H1 (cell line): ENCODE measurements around the gene SLC7A7. TPM values are rescaled to one million over a fixed set of nuclear protein-coding genes. Genes with fewer than 3 reads are reported as not detected.

Experiments used
- CTCF ChIA-PET: fragments of 300-600 bp; sonication (Branson Sonifier 250); formaldehyde crosslinking; loops from one replicate; lab custom pipeline; 2021; ENCODE audit not compliant: partially characterized antibody; lab: Charles Lee
- POLR2A ChIA-PET: fragments of 300-600 bp; sonication (Branson Sonifier 250); formaldehyde crosslinking; loops from one replicate; lab custom pipeline; 2021; ENCODE audit warnings: inconsistent platforms; ENCODE audit not compliant: partially characterized antibody; lab: Charles Lee
- DNase-seq, 2 experiments: peaks; one replicate each; pipeline versions ENCODE4 v3.0.0 to v3.0.0-alpha.2; 2010 to 2022; ENCODE audit warnings: low spot score in 2 of 2, low read depth in 1 of 2, mixed read lengths in 1 of 2
- FAIRE-seq: peaks from 2 replicates; lab custom pipeline; 2011; peaks lifted over from hg19 to GRCh38; lab: Jason Lieb, UNC
- H2AFZ ChIP-seq: 2 replicates; pipeline ENCODE4 v1.8.1; 2012; ENCODE audit warnings: low read length, inconsistent platforms
- H2AK5ac ChIP-seq: 2 replicates; pipeline ENCODE4 v1.6.1; 2013; ENCODE audit warnings: low read depth, low read length
- H2BK120ac ChIP-seq: replicated peaks from 2 replicates; pipeline ENCODE3; 2013; ENCODE audit warnings: low read depth, low read length, inconsistent platforms
- H2BK12ac ChIP-seq: 2 replicates; pipeline ENCODE4 v1.6.1; 2013; ENCODE audit warnings: low read depth, low read length
- H2BK15ac ChIP-seq: 2 replicates; pipeline ENCODE4 v1.6.1; 2013; ENCODE audit warnings: low read length
- H2BK20ac ChIP-seq: 2 replicates; pipeline ENCODE4 v1.6.1; 2013; ENCODE audit warnings: low read length
- H2BK5ac ChIP-seq: 2 replicates; pipeline ENCODE4 v1.6.1; 2013; ENCODE audit warnings: low read depth, low read length
- H3K14ac ChIP-seq: 2 replicates; pipeline ENCODE4 v1.6.1; 2013; ENCODE audit warnings: inconsistent platforms; ENCODE audit not compliant: insufficient read length
- H3K18ac ChIP-seq: 2 replicates; pipeline ENCODE4 v1.6.1; 2013; ENCODE audit warnings: low read length; ENCODE audit errors: extremely low read depth
- H3K23ac ChIP-seq: 2 replicates; pipeline ENCODE4 v1.6.1; 2013; ENCODE audit warnings: inconsistent platforms; ENCODE audit not compliant: insufficient read length
- H3K23me2 ChIP-seq: 2 replicates; pipeline ENCODE4 v1.6.1; 2013; ENCODE audit warnings: low read depth, low read length
- H3K27ac ChIP-seq: 2 replicates; pipeline ENCODE4 v1.6.1; 2011; ENCODE audit warnings: low read depth, low read length, inconsistent platforms
- H3K27me3 ChIP-seq, 4 experiments: replicated peaks in 1 of 4; 1 replicate in 1 of 4; 2 replicates in 3 of 4; pipeline versions ENCODE4 v1.6.1 to v1.8.1; 2011 to 2013; ENCODE audit warnings: low read length in 3 of 4, mild to moderate bottlenecking in 3 of 4, inconsistent platforms in 2 of 4, mixed read lengths in 2 of 4, moderate library complexity in 1 of 4; ENCODE audit not compliant: control insufficient read depth in 3 of 4, insufficient read depth in 3 of 4; ENCODE audit errors: extremely low read depth in 1 of 4
- H3K36me3 ChIP-seq, 4 experiments: 2 replicates each; pipeline versions ENCODE4 v1.6.1 to v1.8.1; 2011 to 2013; ENCODE audit warnings: mild to moderate bottlenecking in 4 of 4, low read length in 3 of 4, moderate library complexity in 2 of 4, control low read depth in 1 of 4, inconsistent platforms in 1 of 4; ENCODE audit not compliant: insufficient read depth in 4 of 4, control insufficient read depth in 2 of 4
- H3K4ac ChIP-seq: replicated peaks from 2 replicates; pipeline ENCODE3; 2013; ENCODE audit warnings: low read length, low read depth, mixed read lengths, inconsistent platforms; ENCODE audit not compliant: insufficient read length
- H3K4me1 ChIP-seq, 4 experiments: replicated peaks in 1 of 4; 1 replicate in 1 of 4; 2 replicates in 3 of 4; pipeline versions ENCODE4 v1.6.1 to v1.8.1; 2011 to 2013; ENCODE audit warnings: low read length in 3 of 4, inconsistent platforms in 2 of 4, mixed read lengths in 1 of 4; ENCODE audit not compliant: insufficient read depth in 4 of 4, control insufficient read depth in 3 of 4
- H3K4me2 ChIP-seq, 2 experiments: 2 replicates each; pipeline versions ENCODE4 v1.6.1 to v1.8.1; 2011 to 2013; ENCODE audit warnings: low read depth in 2 of 2, low read length in 2 of 2, control low read depth in 1 of 2, inconsistent platforms in 1 of 2, mild to moderate bottlenecking in 1 of 2; ENCODE audit not compliant: insufficient read depth in 1 of 2
- H3K4me3 ChIP-seq, 4 experiments: fragments of 200-600, 300-600 bp in 1 of 4; sonication (generic), shearing (Covaris generic), sonication (Bioruptor Twin) in 1 of 4; 2 replicates each; pipeline versions ENCODE4 v1.5.1 to v1.8.1; 2011 to 2016; ENCODE audit warnings: low read length in 4 of 4, low read depth in 3 of 4, control low read depth in 2 of 4, inconsistent platforms in 2 of 4, mild to moderate bottlenecking in 2 of 4, mixed read lengths in 1 of 4, moderate library complexity in 1 of 4; ENCODE audit not compliant: insufficient read depth in 2 of 4; ENCODE audit errors: extremely low read depth in 1 of 4
- H3K56ac ChIP-seq: replicated peaks from 2 replicates; pipeline ENCODE3; 2013; ENCODE audit warnings: low read depth, mild to moderate bottlenecking, mixed read lengths, low read length, inconsistent platforms; ENCODE audit not compliant: insufficient read length
- H3K79me1 ChIP-seq: 2 replicates; pipeline ENCODE4 v1.6.1; 2013; ENCODE audit warnings: low read depth, low read length, control low read depth
- H3K79me2 ChIP-seq, 2 experiments: 2 replicates each; pipeline versions ENCODE4 v1.6.1 to v1.8.1; 2012 to 2013; ENCODE audit warnings: low read length in 2 of 2, mild to moderate bottlenecking in 2 of 2, inconsistent platforms in 1 of 2; ENCODE audit not compliant: insufficient read depth in 2 of 2, control insufficient read depth in 1 of 2
- H3K9ac ChIP-seq, 4 experiments: replicated peaks in 1 of 4; 1 replicate in 1 of 4; 2 replicates in 3 of 4; pipeline versions ENCODE4 v1.6.1 to v1.8.1; 2011 to 2013; ENCODE audit warnings: low read depth in 3 of 4, low read length in 3 of 4, control low read depth in 2 of 4, mild to moderate bottlenecking in 2 of 4, moderate library complexity in 2 of 4, inconsistent platforms in 1 of 4; ENCODE audit errors: extremely low read depth in 1 of 4
- H3K9me3 ChIP-seq, 2 experiments: 2 replicates each; pipeline versions ENCODE4 v1.6.1 to v1.8.1; 2012 to 2013; ENCODE audit warnings: mild to moderate bottlenecking in 2 of 2, moderate library complexity in 2 of 2, control low read depth in 1 of 2, inconsistent platforms in 1 of 2, low read depth in 1 of 2, low read length in 1 of 2, mixed read lengths in 1 of 2; ENCODE audit not compliant: insufficient read depth in 2 of 2
- H4K20me1 ChIP-seq, 2 experiments: replicated peaks in 1 of 2; 2 replicates each; pipeline versions ENCODE3 to v1.8.1; 2011 to 2013; ENCODE audit warnings: inconsistent platforms in 2 of 2, low read length in 2 of 2, mild to moderate bottlenecking in 1 of 2; ENCODE audit not compliant: insufficient read depth in 2 of 2, control insufficient read depth in 1 of 2
- H4K5ac ChIP-seq: 2 replicates; pipeline ENCODE4 v1.6.1; 2013; ENCODE audit warnings: low read length, low read depth, mixed read lengths, inconsistent platforms; ENCODE audit not compliant: insufficient read length
- H4K8ac ChIP-seq: 2 replicates; pipeline ENCODE4 v1.8.0; 2013; ENCODE audit warnings: mild to moderate bottlenecking, moderate library complexity, low read length, inconsistent platforms; ENCODE audit not compliant: insufficient read depth; ENCODE audit errors: extremely low read depth
- H4K91ac ChIP-seq: replicated peaks from 2 replicates; pipeline ENCODE3; 2013; ENCODE audit warnings: low read length, mixed read lengths, inconsistent platforms; ENCODE audit not compliant: insufficient read length
- BRCA1 ChIP-seq: IDR thresholded peaks from 2 replicates; pipeline ENCODE4 v1.6.1; 2012; ENCODE audit warnings: low read depth, low read length, improper control_type of control experiment
- CBX8 ChIP-seq: fragments of 300-800, 300-1000 bp; sonication (generic); IDR thresholded peaks from 2 replicates; pipeline ENCODE4 v1.7.1; 2016; ENCODE audit warnings: low read depth, low read length, borderline replicate concordance
- CHD1 ChIP-seq: IDR thresholded peaks from 2 replicates; pipeline ENCODE4 v1.6.1; 2012; ENCODE audit warnings: low read depth, low read length, improper control_type of control experiment
- CTBP2 ChIP-seq: IDR thresholded peaks from 2 replicates; pipeline ENCODE4 v1.7.0; 2011; ENCODE audit warnings: borderline replicate concordance, mild to moderate bottlenecking, moderate library complexity, mixed read lengths, low read length; ENCODE audit not compliant: insufficient read depth, insufficient read length
- EGR1 ChIP-seq: IDR thresholded peaks from 2 replicates; pipeline ENCODE4 v1.6.1; 2011; ENCODE audit warnings: low read depth, low read length, borderline replicate concordance
- KDM4A ChIP-seq: IDR thresholded peaks from one replicate; pipeline ENCODE4 v1.7.1; 2012; ENCODE audit warnings: low read depth, mild to moderate bottlenecking, moderate library complexity, low read length, inconsistent platforms; ENCODE audit not compliant: severe bottlenecking
- KDM5A ChIP-seq: fragments of 200-600 bp; IDR thresholded peaks from 2 replicates; pipeline ENCODE4 v1.7.1; 2012; ENCODE audit warnings: mild to moderate bottlenecking, low read length, inconsistent platforms, mixed read lengths
- POLR2AphosphoS5 ChIP-seq: IDR thresholded peaks from 2 replicates; pipeline ENCODE4 v1.6.1; 2011; ENCODE audit warnings: low read depth, low read length
- RAD21 ChIP-seq, 2 experiments: IDR thresholded peaks in 1 of 2; conservative IDR thresholded peaks in 1 of 2; 2 replicates each; pipeline ENCODE4 v1.6.1; 2011; ENCODE audit warnings: low read depth in 2 of 2, low read length in 2 of 2, improper control_type of control experiment in 1 of 2, inconsistent platforms in 1 of 2, mild to moderate bottlenecking in 1 of 2, moderate library complexity in 1 of 2
- SP1 ChIP-seq: IDR thresholded peaks from 2 replicates; pipeline ENCODE4 v1.6.1; 2011; ENCODE audit warnings: low read depth, low read length
- WGBS, 2 experiments: shearing (Covaris generic) in 1 of 2; methylation state at CpG; one replicate each; pipeline versions ENCODE4 v1.1.6 to v1.1.7; 2013 to 2015; ENCODE audit warnings: low lambda C conversion rate in 2 of 2, mixed read lengths in 2 of 2, inconsistent platforms in 1 of 2, low coverage in 1 of 2, missing lambda C conversion rate in 1 of 2; ENCODE audit not compliant: insufficient replicate concordance in 2 of 2, insufficient coverage in 1 of 2, insufficient read length in 1 of 2; ENCODE audit errors: extremely low coverage in 1 of 2, missing lambda C conversion rate in 1 of 2; 5-methylcytosine and 5-hydroxymethylcytosine counted together
- polyA plus RNA-seq, 7 experiments: library from polyadenylated mRNA; depleted of rRNA in 3 of 7; stranded (reverse) in 5 of 7; unstranded in 2 of 7; fragments of >200 nt in 5 of 7; fragments of 200-250 nt in 2 of 7; gene quantifications; 1 replicate in 5 of 7; 2 replicates in 1 of 7; 4 replicates in 1 of 7; pipeline versions ENCODE4 v1.2.1 to v1.2.3, GENCODE V29; 2011 to 2013; ENCODE audit warnings: missing spikeins in 2 of 7, mixed read lengths in 2 of 7
- total RNA-seq: library from RNA; stranded (reverse); fragmentation: NEBNext Ultra II Directional; extraction: Animal tissue kit (Norgen Biotek cat#: 25700); gene quantifications from 2 replicates; pipeline ENCODE4 v1.2.1, GENCODE V29; 2021

SLC7A7 gene
- total and polyA plus RNA-seq, 2 of the 8 experiments (the other 6 are each of a cell fraction or from before 2014, with no cell fraction given): 5.8 to 14.9 TPM

DNA sequence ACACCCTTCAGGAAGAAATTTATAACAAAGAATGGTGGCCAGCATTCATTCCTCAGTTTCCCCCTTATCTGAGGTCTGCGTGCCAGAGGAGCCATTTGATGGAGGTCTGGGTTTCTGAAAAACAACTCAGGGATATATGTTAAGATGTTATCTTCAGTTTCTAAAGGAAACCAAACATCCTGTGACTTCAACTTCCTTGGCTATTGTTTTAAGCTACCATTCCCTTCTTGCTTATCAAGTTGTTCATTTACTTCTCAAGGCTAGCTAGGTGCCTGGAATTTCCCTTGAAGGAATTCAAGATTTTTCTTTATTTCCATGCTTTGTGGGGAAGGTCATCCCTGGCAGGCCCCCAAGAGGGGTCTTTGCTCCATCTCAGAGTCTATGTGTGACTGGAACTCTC lies 75.8 kb downstream of the SLC7A7 start:
- Histone ChIP-seq H3K23me2 (no peaks in the 10 kb centered on the region; the same call in 1 of the 2 replicates), H2BK15ac (no peak overlapping the region), H3K18ac (no peak overlapping the region), H3K4me2 (no peak overlapping the region), H4K20me1 (no peaks in the 10 kb centered on the region), H4K8ac (no peak overlapping the region), H2AK5ac (no peak overlapping the region), H3K14ac (no peak overlapping the region), H3K36me3 (no peaks in the 10 kb centered on the region), H2BK5ac (no peak overlapping the region), H3K23ac (no peak overlapping the region), H3K4me1 (no peaks in the 10 kb centered on the region), H2AFZ (no peak overlapping the region), H3K79me2 (no peaks in the 10 kb centered on the region), H4K5ac (no peak overlapping the region), H3K4me3 (no peak overlapping the region), H3K27me3 (no peaks in the 10 kb centered on the region), H3K4ac (no peak overlapping the region), H3K79me1 (no peaks in the 10 kb centered on the region), H3K9ac (no peak overlapping the region), H3K27ac (no peak overlapping the region), H2BK12ac (no peak overlapping the region), H4K91ac (no peak overlapping the region), H3K9me3 (peaks cover 3 to 4% of the 10 kb centered on the region in 2 experiments; a peak in 2 of 4 replicates), H3K56ac (no peak overlapping the region), H2BK120ac (no peak overlapping the region), H2BK20ac (no peak overlapping the region)
- 94% methylated on average over 1 of the region's 1 CpG; no CpG with 5 or more reads in 1 of the 2 experiments for WGBS, 2 experiments
- TF ChIP-seq POLR2AphosphoS5 (no peak), BRCA1 (no peak), KDM4A (no peak), CTBP2 (no peak), CHD1 (no peak), KDM5A (no peak), EGR1 (no peak), CBX8 (no peak), RAD21 (IDR thresholded peaks at IDR 0.05 in 1 of 2, conservative IDR thresholded peaks at IDR 0.05 in 1 of 2; ENCODE audit: low read depth in 2 of 2, low read length in 2 of 2) (no peak), SP1 (no peak)
- FAIRE-seq (no peak), DNase-seq (no peak)
- CTCF ChIA-PET: interaction anchor here (0.6 to 1.7 kb wide), 3 partner anchors 19 to 114 kb away, joined by 3 to 6 read pairs (median 3); partner anchors contain the start of gene OXA1L
- POLR2A ChIA-PET: interaction anchor here (0.7 to 1.7 kb wide), 4 partner anchors 9 to 217 kb away, joined by 3 to 6 read pairs (median 4); no protein-coding TSS in a partner anchor
